Panc1 (cell line): ENCODE data around the gene BANF2.

Experiments used
- CTCF ChIP-seq: fragments of 450-650 bp; IDR thresholded peaks from 2 replicates; pipeline ENCODE4 v1.5.1; 2017; ENCODE audit warnings: mild to moderate bottlenecking
- POLR2AphosphoS5 ChIP-seq: IDR thresholded peaks from 2 replicates; pipeline ENCODE4 v1.6.1; 2012; ENCODE audit warnings: mild to moderate bottlenecking, low read depth, low read length, moderate library complexity
- REST ChIP-seq, 2 experiments: IDR thresholded peaks; 2 replicates each; pipeline ENCODE4 v1.6.1; 2011 to 2012; ENCODE audit warnings: low read depth in 2 of 2, control low read depth in 1 of 2, low read length in 1 of 2, mild to moderate bottlenecking in 1 of 2, moderate library complexity in 1 of 2; ENCODE audit not compliant: insufficient read depth in 1 of 2

GRCh38 chr20:17679941-17680835, 19.6 kb upstream of the BANF2 start:
- TF ChIP-seq REST (IDR thresholded peaks at IDR 0.05; ENCODE audit: insufficient read depth in 1 of 2, low read depth in 2 of 2, low read length in 1 of 2) (no peak), CTCF (no peak), POLR2AphosphoS5 (no peak)
